HL-60/S4 treated with phorbol 12-myristate 13-acetate at 8.2 ng/mL for 4 days and 3 days (cell line): ENCODE data around the gene CLSTN1.

Experiments
- in situ Hi-C: fragments of 300-500 bp; cut with MboI; formaldehyde crosslinking; loops from 2 replicates; pipeline ENCODE4 v1.15.0; 2022; ENCODE audit warnings: low sequenced_read_pairs

Gene CLSTN1

GRCh38 chr1:9852410-9853248, 28.9 kb upstream of the CLSTN1 start:
- in situ Hi-C loops, result loop anchor here (25.0 kb wide), 1 partner anchor 240 kb away; no protein-coding TSS in a partner anchor

GRCh38 chr1:9852004-9852403, 28.2 kb upstream of the CLSTN1 start:
- in situ Hi-C loops, result loop anchor here (25.0 kb wide), 1 partner anchor 240 kb away; no protein-coding TSS in a partner anchor

- in situ Hi-C loops, result loop anchor here (25.0 kb wide), 1 partner anchor 238 kb away; no protein-coding TSS in a partner anchor
Observed at GRCh38 chr1:9850442-9851162, 26.8 kb upstream of the CLSTN1 start.

GRCh38 chr1:9849691-9850441, 26.1 kb upstream of the CLSTN1 start:
- in situ Hi-C loops, result loop anchor here (25.0 kb wide), 1 partner anchor 238 kb away; no protein-coding TSS in a partner anchor

- in situ Hi-C loops, result no loop called here
Observed at GRCh38 chr1:9848022-9848421, 24.3 kb upstream of the CLSTN1 start.

- in situ Hi-C loops, result no loop called here
Observed at GRCh38 chr1:9847269-9847668, 23.5 kb upstream of the CLSTN1 start.

GRCh38 chr1:9846611-9847171, 22.9 kb upstream of the CLSTN1 start:
- in situ Hi-C loops, result no loop called here

- in situ Hi-C loops, result no loop called here
Observed at GRCh38 chr1:9845914-9846313, 22.1 kb upstream of the CLSTN1 start.

GRCh38 chr1:9844756-9845155, 21.0 kb upstream of the CLSTN1 start:
- in situ Hi-C loops, result no loop called here

- in situ Hi-C loops, result no loop called here
Observed at GRCh38 chr1:9844106-9844505, 20.3 kb upstream of the CLSTN1 start.

- in situ Hi-C loops, result no loop called here
Observed at GRCh38 chr1:9843576-9843945, 19.8 kb upstream of the CLSTN1 start.

- in situ Hi-C loops, result no loop called here
Observed at GRCh38 chr1:9842781-9843575, 19.2 kb upstream of the CLSTN1 start.

- in situ Hi-C loops, result no loop called here
Observed at GRCh38 chr1:9842073-9842711, 18.4 kb upstream of the CLSTN1 start.

GRCh38 chr1:9841460-9841859, 17.7 kb upstream of the CLSTN1 start:
- in situ Hi-C loops, result no loop called here

GRCh38 chr1:9840176-9840575, 16.4 kb upstream of the CLSTN1 start:
- in situ Hi-C loops, result no loop called here

GRCh38 chr1:9838946-9839345, 15.2 kb upstream of the CLSTN1 start:
- in situ Hi-C loops, result no loop called here

- in situ Hi-C loops, result no loop called here
Observed at GRCh38 chr1:9836632-9836960, 12.8 kb upstream of the CLSTN1 start.

- in situ Hi-C loops, result no loop called here
Observed at GRCh38 chr1:9835758-9836631, 12.2 kb upstream of the CLSTN1 start.

GRCh38 chr1:9835404-9835757, 11.6 kb upstream of the CLSTN1 start:
- in situ Hi-C loops, result no loop called here
